Activated B cell treated with CpG ODN at 0.5 μM for 24 hours (primary cell): ENCODE data around the gene RPL15. TPM values are rescaled to one million over a fixed set of nuclear protein-coding genes. Genes with fewer than 3 reads are reported as not detected.

ENCODE experiments used
- ATAC-seq: fragments of 200-7000 bp; cut with Tn5 transposase; one replicate; pipeline ENCODE4 v1.10.0; 2021; ENCODE audit warnings: low read depth, mild to moderate bottlenecking, moderate library complexity
- CTCF ChIA-PET: fragments of 350-600 bp; sonication (Branson Sonifier 250); formaldehyde crosslinking; loops from one replicate; lab custom pipeline; 2021; ENCODE audit warnings: antibody characterized with exemption; lab: Charles Lee
- POLR2A ChIA-PET: fragments of 350-600 bp; sonication (Branson Sonifier 250); formaldehyde crosslinking; loops from one replicate; lab custom pipeline; 2021; ENCODE audit warnings: antibody characterized with exemption; lab: Charles Lee
- DNase-seq: peaks from one replicate; pipeline ENCODE4 v3.0.0; 2022
- H3K27ac Mint-ChIP-seq: one replicate; pipeline ENCODE4 v1.8.0; 2020; ENCODE audit warnings: mixed read lengths
- H3K27me3 Mint-ChIP-seq: one replicate; pipeline ENCODE4 v1.8.0; 2021; ENCODE audit warnings: mixed read lengths
- H3K36me3 Mint-ChIP-seq: one replicate; pipeline ENCODE4 v1.8.0; 2021; ENCODE audit warnings: low read depth, mixed read lengths
- H3K4me1 Mint-ChIP-seq: one replicate; pipeline ENCODE4 v1.8.0; 2021; ENCODE audit warnings: mixed read lengths
- H3K4me3 Mint-ChIP-seq: one replicate; pipeline ENCODE4 v1.8.0; 2020; ENCODE audit warnings: mild to moderate bottlenecking, mixed read lengths
- H3K9me3 Mint-ChIP-seq: one replicate; pipeline ENCODE4 v1.8.0; 2020; ENCODE audit warnings: mixed read lengths
- CTCF ChIP-seq: fragments of 200-600 bp; IDR thresholded peaks from one replicate; pipeline ENCODE4 v1.8.0; 2022; ENCODE audit warnings: antibody characterized with exemption, mild to moderate bottlenecking
- intact Hi-C: fragments of 100-400 bp; cut with micrococcal nuclease; formaldehyde crosslinking; loops from one replicate; pipeline ENCODE4 v1.15.1; 2024
- total RNA-seq: library from RNA; stranded (reverse); gene quantifications from 2 replicates; pipeline ENCODE4 v1.2.3, GENCODE V29; 2022

The RPL15 gene
- total RNA-seq, 1 donor from 2014 or later = 2,710 TPM

GRCh38 chr3:23944861-23945662, 28.1 kb downstream of the RPL15 start, which contains the start of gene NR1D2:
Gene NR1D2 (plus strand): TSS chr3:23945286. CDS start chr3:23945579, 293 bp downstream.
- CTCF ChIA-PET = interaction anchor here (1.2 kb wide), 1 partner anchor 21 kb away, joined by 3 read pairs; no protein-coding TSS in a partner anchor
- H3K4me3 Mint-ChIP-seq = peak within 1 kb of the TSS; percentile 88
- peak within 1 kb of the TSS; percentile 94 for H3K27ac Mint-ChIP-seq
- DNase-seq (peak; percentile 75), ATAC-seq (peak; percentile 43)
- POLR2A ChIA-PET = interaction anchor here (4.0 kb wide), 1 partner anchor 28 kb away, joined by 124 read pairs; the partner anchor contains the start of genes NKIRAS1 and RPL15
- no peak for TF ChIP-seq CTCF
- intact Hi-C loops = loop anchor here (1.0 to 10.0 kb wide), 7 partner anchors 28 to 1837 kb away; partner anchors contain the start of genes RPL15 and TOP2B
- H3K4me1 Mint-ChIP-seq = peaks cover 34% of the 10 kb centered on the region
- H3K36me3 Mint-ChIP-seq = peaks cover 7% of the 10 kb centered on the region
- no peaks in the 10 kb centered on the region for H3K9me3 Mint-ChIP-seq
- H3K27me3 Mint-ChIP-seq = no peaks in the 10 kb centered on the region

GRCh38 chr3:23945663-23945912, 28.7 kb downstream of the RPL15 start:
- DNase-seq (no peak), ATAC-seq (no peak)
- CTCF ChIA-PET = interaction anchor here (1.1 kb wide), 1 partner anchor 29 kb away, joined by 5 read pairs; the partner anchor contains the start of genes NKIRAS1 and RPL15
- Mint-ChIP-seq H3K27ac (no peak overlapping the region), H3K27me3 (no peaks in the 10 kb centered on the region), H3K36me3 (peaks cover 7% of the 10 kb centered on the region), H3K4me1 (peaks cover 40% of the 10 kb centered on the region), H3K4me3 (peak overlapping the region; percentile 68), H3K9me3 (no peaks in the 10 kb centered on the region)
- intact Hi-C loops = loop anchor here (1.0 to 10.0 kb wide), 7 partner anchors 28 to 1837 kb away; partner anchors contain the start of genes RPL15 and TOP2B
- TF ChIP-seq CTCF = no peak
- POLR2A ChIA-PET = interaction anchor here (0.6 to 4.0 kb wide), 4 partner anchors 28 to 741 kb away, joined by 3 to 124 read pairs (median 5); partner anchors contain the start of genes NKIRAS1 and RPL15

GRCh38 chr3:23945913-23946687, 29.2 kb downstream of the RPL15 start:
- H3K4me1 Mint-ChIP-seq = peaks cover 43% of the 10 kb centered on the region
- H3K27me3 Mint-ChIP-seq = no peaks in the 10 kb centered on the region
- intact Hi-C loops = loop anchor here (1.0 to 10.0 kb wide), 9 partner anchors 29 to 1836 kb away; partner anchors contain the start of genes RPL15, TOP2B and UBE2E2
- DNase-seq (peak; percentile 97), ATAC-seq (peak; percentile 79)
- H3K9me3 Mint-ChIP-seq = no peaks in the 10 kb centered on the region
- ChIA-PET CTCF (interaction anchor here (1.1 kb wide), 1 partner anchor 30 kb away, joined by 5 read pairs; the partner anchor contains the start of genes NKIRAS1 and RPL15), POLR2A (interaction anchor here (0.5 to 4.0 kb wide), 12 partner anchors 10 to 741 kb away, joined by 3 to 124 read pairs (median 3); partner anchors contain the start of genes NKIRAS1 and RPL15)
- peak overlapping the region; percentile 94 for H3K27ac Mint-ChIP-seq
- no peak for TF ChIP-seq CTCF
- peak overlapping the region; percentile 86 for H3K4me3 Mint-ChIP-seq
- peaks cover 7% of the 10 kb centered on the region for H3K36me3 Mint-ChIP-seq

- CTCF ChIA-PET = no interaction called here
- Mint-ChIP-seq H3K4me3 (no peak overlapping the region), H3K27ac (peak overlapping the region; percentile 12)
Observed at GRCh38 chr3:23948761-23949160, 31.8 kb downstream of the RPL15 start.

More at GRCh38 chr3:23948761-23949160, 31.8 kb downstream of the RPL15 start:
- Mint-ChIP-seq H3K36me3 (peaks cover 7% of the 10 kb centered on the region), H3K27me3 (no peaks in the 10 kb centered on the region), H3K9me3 (no peaks in the 10 kb centered on the region), H3K4me1 (peaks cover 70% of the 10 kb centered on the region)
- intact Hi-C loops = loop anchor here (5.0 to 10.0 kb wide), 3 partner anchors 116 to 1716 kb away; partner anchors contain the start of gene TOP2B
- no peak for ATAC-seq
- POLR2A ChIA-PET = interaction anchor here (4.2 kb wide), 1 partner anchor 32 kb away, joined by 33 read pairs; the partner anchor contains the start of genes NKIRAS1 and RPL15
- TF ChIP-seq CTCF = no peak
- no peak for DNase-seq
